ENCODE data around the gene ARHGEF10L.

GRCh38 chr1:17601643-17602382 is 62.3 kb downstream of the ARHGEF10L start:
- no peak for TF ChIP-seq POLR2A (IDR thresholded peaks at IDR 0.05)
- no peak for TF ChIP-seq CTCF (IDR thresholded peaks at IDR 0.05)

Data from vagina (tissue), 2 donors.